ENCODE results near the gene SLC37A1.

- TF ChIP-seq CTCF (tag by site-specific recombination; IDR thresholded peaks at IDR 0.05) (no peak), KLF1 (tag by site-specific recombination; IDR thresholded peaks at IDR 0.05) (no peak), HOXD13 (CRISPR knock-in tag; IDR thresholded peaks at IDR 0.05; ENCODE audit: borderline replicate concordance) (no peak), ZNF701 (tag by site-specific recombination; IDR thresholded peaks at IDR 0.05) (no peak), HOXA7 (CRISPR knock-in tag; IDR thresholded peaks at IDR 0.05; ENCODE audit: borderline replicate concordance) (no peak), ZNF513 (tag by site-specific recombination; IDR thresholded peaks at IDR 0.05) (no peak), ZNF639 (tag by site-specific recombination; IDR thresholded peaks at IDR 0.05) (no peak), ZBTB7A (tag by site-specific recombination; IDR thresholded peaks at IDR 0.05; ENCODE audit: low read depth) (no peak), ZNF324 (tag by site-specific recombination; IDR thresholded peaks at IDR 0.05) (no peak)
These were observed 105.5 kb downstream of the SLC37A1 start for GRCh38 chr21:42619166-42619565.
